SW480 (cell line): ENCODE data around the gene TARS3.

Experiments
- DNase-seq: peaks from one replicate; pipeline ENCODE4 v3.0.0-alpha.2; 2016; ENCODE audit warnings: low spot score

Gene TARS3

GRCh38 chr15:101698314-101698713 is 26.0 kb downstream of the TARS3 start:
- no peak for DNase-seq

- DNase-seq: no peak
Measured at GRCh38 chr15:101697488-101697887, 26.8 kb downstream of the TARS3 start.

- no peak for DNase-seq
Measured at GRCh38 chr15:101696829-101697228, 27.4 kb downstream of the TARS3 start.

GRCh38 chr15:101694261-101694660 is 30.0 kb downstream of the TARS3 start:
- DNase-seq: no peak

GRCh38 chr15:101692801-101693598 is 31.3 kb downstream of the TARS3 start:
- DNase-seq: no peak

GRCh38 chr15:101689901-101690300 is 34.4 kb downstream of the TARS3 start:
- DNase-seq: no peak

- DNase-seq: no peak
Measured at GRCh38 chr15:101686718-101687117, 37.6 kb downstream of the TARS3 start.

- no peak for DNase-seq
Measured at GRCh38 chr15:101684877-101685276, 39.4 kb downstream of the TARS3 start.

- DNase-seq: no peak
Measured at GRCh38 chr15:101684384-101684783, 39.9 kb downstream of the TARS3 start.

- DNase-seq: no peak
Measured at GRCh38 chr15:101679806-101680205, 44.5 kb downstream of the TARS3 start.

- DNase-seq: no peak
Measured at GRCh38 chr15:101676921-101677329, 47.3 kb downstream of the TARS3 start.

- no peak for DNase-seq
Measured at GRCh38 chr15:101675796-101676582, 48.3 kb downstream of the TARS3 start.

- no peak for DNase-seq
Measured at GRCh38 chr15:101675015-101675414, 49.3 kb downstream of the TARS3 start.

GRCh38 chr15:101672298-101672697 is 52.0 kb downstream of the TARS3 start:
- no peak for DNase-seq

- DNase-seq: no peak
Measured at GRCh38 chr15:101669744-101670143, 54.5 kb downstream of the TARS3 start.

- DNase-seq: no peak
Measured at GRCh38 chr15:101667881-101668280, 56.4 kb downstream of the TARS3 start.

- peak; percentile 12 for DNase-seq
Measured at GRCh38 chr15:101664303-101664913, 59.9 kb downstream of the TARS3 start.

- no peak for DNase-seq
Measured at GRCh38 chr15:101662203-101662602, 62.1 kb downstream of the TARS3 start.

- no peak for DNase-seq
Measured at GRCh38 chr15:101660005-101660404, 64.3 kb downstream of the TARS3 start.

- DNase-seq: no peak
Measured at GRCh38 chr15:101657968-101658784, 66.1 kb downstream of the TARS3 start.

GRCh38 chr15:101657171-101657570 is 67.1 kb downstream of the TARS3 start:
- no peak for DNase-seq
